Stimulated activated CD8-positive, alpha-beta memory T cell treated with anti-CD3 and anti-CD28 coated beads, Interleukin-15, amount 100 ng/mL, for 24 hours (primary cell): ENCODE measurements around the gene MAP1B.

Source experiments
- DNase-seq: peaks from one replicate; pipeline ENCODE4 v3.0.0-alpha.2; 2020; ENCODE audit warnings: low read depth

Gene MAP1B

GRCh38 chr5:72194846-72195245, 87.6 kb downstream of the MAP1B start:
- no peak for DNase-seq

- DNase-seq = no peak
Measured at GRCh38 chr5:72195581-72195980, 88.3 kb downstream of the MAP1B start.

GRCh38 chr5:72197393-72197792, 90.1 kb downstream of the MAP1B start:
- DNase-seq = no peak

- DNase-seq = no peak
Measured at GRCh38 chr5:72199681-72200080, 92.4 kb downstream of the MAP1B start.

- DNase-seq = no peak
Measured at GRCh38 chr5:72202331-72202825, 95.1 kb downstream of the MAP1B start.

- no peak for DNase-seq
Measured at GRCh38 chr5:72203251-72203845, 96.1 kb downstream of the MAP1B start.

- DNase-seq = no peak
Measured at GRCh38 chr5:72204946-72205345, 97.7 kb downstream of the MAP1B start.

- DNase-seq = no peak
Measured at GRCh38 chr5:72205431-72206009, 98.2 kb downstream of the MAP1B start.

GRCh38 chr5:72206160-72206559, 98.9 kb downstream of the MAP1B start:
- no peak for DNase-seq

- no peak for DNase-seq
Measured at GRCh38 chr5:72206994-72207393, 99.7 kb downstream of the MAP1B start.

- no peak for DNase-seq
Measured at GRCh38 chr5:72208324-72208926, 101.2 kb downstream of the MAP1B start.

- DNase-seq = no peak
Measured at GRCh38 chr5:72209147-72210115, 102.2 kb downstream of the MAP1B start.

GRCh38 chr5:72210888-72211678, 103.8 kb downstream of the MAP1B start:
- no peak for DNase-seq

GRCh38 chr5:72212171-72212570, 104.9 kb downstream of the MAP1B start:
- no peak for DNase-seq

- DNase-seq = no peak
Measured at GRCh38 chr5:72213482-72213881, 106.2 kb downstream of the MAP1B start.

- no peak for DNase-seq
Measured at GRCh38 chr5:72214168-72214567, 106.9 kb downstream of the MAP1B start.

- DNase-seq = no peak
Measured at GRCh38 chr5:72216756-72217155, 109.5 kb downstream of the MAP1B start.

GRCh38 chr5:72221099-72221498, 113.8 kb downstream of the MAP1B start:
- no peak for DNase-seq

GRCh38 chr5:72221541-72221940, 114.3 kb downstream of the MAP1B start:
- no peak for DNase-seq

GRCh38 chr5:72222521-72222920, 115.2 kb downstream of the MAP1B start:
- no peak for DNase-seq

- no peak for DNase-seq
Measured at GRCh38 chr5:72223371-72223770, 116.1 kb downstream of the MAP1B start.
